ENCODE results near the gene CYP46A1.

GRCh38 chr14:99702115-99702514, 18.0 kb downstream of the CYP46A1 start:
- TF ChIP-seq CTCF (conservative IDR thresholded peaks at IDR 0.05) (no peak), EZH2 (IDR thresholded peaks at IDR 0.05; ENCODE audit: low read depth) (no peak)
